GM12878 (cell line): Measurements from ENCODE around the gene USP36. TPM values are rescaled to one million over a fixed set of nuclear protein-coding genes. Genes with fewer than 3 reads are reported as not detected.

ENCODE experiments used
- ATAC-seq: fragments of 200-7000 bp; cut with Tn5 transposase; 3 replicates; pipeline ENCODE4 v1.9.1; 2020; ENCODE audit warnings: mild to moderate bottlenecking, moderate library complexity
- BruUV-seq: library from RNA; stranded (reverse); fragments of 400-500 nt; replicated peaks from 2 replicates; lab custom pipeline; 2021; lab: Mats Ljungman, UMichigan
- CTCF ChIA-PET: fragments of 300-600 bp; sonication (Branson Sonifier 250); formaldehyde crosslinking; extraction: SDS; loops from one replicate; lab custom pipeline; 2021; ENCODE audit warnings: inconsistent platforms; lab: Yijun Ruan, JAX
- POLR2A ChIA-PET: fragments of 350-600 bp; formaldehyde crosslinking; extraction: SDS; loops from one replicate; lab custom pipeline; 2021; ENCODE audit warnings: inconsistent platforms; lab: Charles Lee
- RAD21 ChIA-PET: fragments of 300-600 bp; sonication (Branson Sonifier 250); formaldehyde crosslinking; loops from one replicate; lab custom pipeline; 2023; ENCODE audit warnings: antibody characterized with exemption; ENCODE audit not compliant: unreplicated experiment; lab: Charles Lee
- SMC1A ChIA-PET: fragments of 300-600 bp; sonication (Branson Sonifier 250); formaldehyde crosslinking; loops from one replicate; lab custom pipeline; 2023; ENCODE audit not compliant: unreplicated experiment, uncharacterized antibody; lab: Charles Lee
- DNase-seq: peaks from one replicate; pipeline ENCODE4 v3.0.0-alpha.2; 2011; ENCODE audit warnings: low read depth, low spot score
- FAIRE-seq: peaks from 3 replicates; lab custom pipeline; 2011; peaks lifted over from hg19 to GRCh38; lab: Jason Lieb, UNC
- H2AFZ ChIP-seq: 2 replicates; pipeline ENCODE4 v1.6.0; 2011; ENCODE audit warnings: low read depth, low read length, control low read depth; ENCODE audit not compliant: control insufficient read depth
- H3K27ac ChIP-seq: 2 replicates; pipeline ENCODE4 v1.5.1; 2011; ENCODE audit warnings: control low read depth; ENCODE audit not compliant: control insufficient read depth, insufficient read depth
- H3K27me3 ChIP-seq, 2 experiments: replicated peaks in 1 of 2; 2 replicates each; pipeline versions ENCODE4 v1.6.0 to v1.6.1; 2011; ENCODE audit warnings: low read length in 1 of 2; ENCODE audit not compliant: control insufficient read depth in 2 of 2, insufficient read depth in 2 of 2
- H3K36me3 ChIP-seq, 2 experiments: 2 replicates each; pipeline ENCODE4 v1.5.1; 2011; ENCODE audit warnings: low read length in 1 of 2; ENCODE audit not compliant: control insufficient read depth in 2 of 2, insufficient read depth in 2 of 2
- H3K4me1 ChIP-seq: 2 replicates; pipeline ENCODE4 v1.6.1; 2011; ENCODE audit warnings: mild to moderate bottlenecking, low read length, moderate library complexity, mixed read lengths; ENCODE audit not compliant: control insufficient read depth, insufficient read depth
- H3K4me2 ChIP-seq: 2 replicates; pipeline ENCODE4 v1.6.0; 2011; ENCODE audit warnings: control low read depth; ENCODE audit not compliant: control insufficient read depth, insufficient read depth
- H3K4me3 ChIP-seq: fragments of 200-600 bp; sonication (generic); 2 replicates; pipeline ENCODE4 v1.5.1; 2016
- H3K79me2 ChIP-seq: 2 replicates; pipeline ENCODE4 v1.6.0; 2011; ENCODE audit warnings: low read length; ENCODE audit not compliant: control insufficient read depth, insufficient read depth
- H3K9ac ChIP-seq: 2 replicates; pipeline ENCODE4 v1.8.0; 2011; ENCODE audit warnings: low read length, control low read depth, mixed read lengths; ENCODE audit not compliant: control insufficient read depth, insufficient read depth
- H3K9me3 ChIP-seq: replicated peaks from 3 replicates; pipeline ENCODE4 v1.5.1; 2011; ENCODE audit warnings: mild to moderate bottlenecking, low read length; ENCODE audit not compliant: control insufficient read depth, insufficient read depth
- H4K20me1 ChIP-seq: 2 replicates; pipeline ENCODE4 v1.6.0; 2011; ENCODE audit not compliant: control insufficient read depth, insufficient read depth
- CBX3 ChIP-seq: fragments of 200-600 bp; sonication (generic); IDR thresholded peaks from 2 replicates; pipeline ENCODE4 v1.6.1; 2016; ENCODE audit warnings: low read depth, borderline replicate concordance
- CBX5 ChIP-seq: sonication (generic); IDR thresholded peaks from 2 replicates; pipeline ENCODE4 v1.6.1; 2016; ENCODE audit warnings: low read depth, moderate library complexity, mild to moderate bottlenecking, inconsistent platforms
- ELK1 ChIP-seq: IDR thresholded peaks from 2 replicates; pipeline ENCODE4 v1.6.1; 2012; ENCODE audit warnings: low read depth, low read length, improper control_type of control experiment
- HDAC2 ChIP-seq: fragments of 200-600 bp; sonication (generic); IDR thresholded peaks from 2 replicates; pipeline ENCODE4 v1.6.1; 2017
- MLLT1 ChIP-seq: fragments of 450-650 bp; IDR thresholded peaks from 2 replicates; pipeline ENCODE4 v1.6.1; 2016; ENCODE audit warnings: mild to moderate bottlenecking
- NFYB ChIP-seq: IDR thresholded peaks from 2 replicates; pipeline ENCODE4 v1.6.1; 2011; ENCODE audit warnings: low read depth, mild to moderate bottlenecking, low read length, improper control_type of control experiment, moderate library complexity; ENCODE audit not compliant: insufficient read depth
- PKNOX1 ChIP-seq: fragments of 450-650 bp; IDR thresholded peaks from 2 replicates; pipeline ENCODE4 v1.6.1; 2016; ENCODE audit warnings: mild to moderate bottlenecking
- PRDM15 ChIP-seq: fragments of 450-650 bp; formaldehyde crosslinking; IDR thresholded peaks from 2 replicates; pipeline ENCODE4 v1.4.0; 2020; ENCODE audit warnings: mild to moderate bottlenecking, moderate library complexity
- ZNF687 ChIP-seq: fragments of 450-650 bp; IDR thresholded peaks from 2 replicates; pipeline ENCODE4 v1.6.1; 2017; ENCODE audit warnings: mild to moderate bottlenecking, moderate library complexity
- ZZZ3 ChIP-seq: IDR thresholded peaks from 2 replicates; pipeline ENCODE4 v1.6.1; 2011; ENCODE audit warnings: low read depth; ENCODE audit not compliant: control insufficient read depth, insufficient read length
- WGBS: methylation state at CpG from one replicate; pipeline ENCODE4 v1.1.6; 2016; ENCODE audit warnings: low lambda C conversion rate; ENCODE audit not compliant: insufficient replicate concordance, insufficient coverage; ENCODE audit errors: missing lambda C conversion rate; 5-methylcytosine and 5-hydroxymethylcytosine counted together
- in situ Hi-C: fragments of 300-500 bp; cut with MboI; formaldehyde crosslinking; loops from 9 replicates; pipeline ENCODE4 v1.14.3; 2018; ENCODE audit warnings: mixed read lengths
- intact Hi-C: fragments of 100-400 bp; cut with micrococcal nuclease; formaldehyde crosslinking; loops from one replicate; pipeline ENCODE4 v1.14.2; 2022; ENCODE audit not compliant: unreplicated experiment
- polyA plus RNA-seq, 11 experiments: library from polyadenylated mRNA; depleted of rRNA in 4 of 11; unstranded in 6 of 11; stranded (reverse) in 5 of 11; fragments of >200 nt; fragmentation: Nextera tagmentation in 4 of 11; fragmentation: Illumina TruSeq in 1 of 11; extraction: Ambion mirVana in 4 of 11; extraction: Trizol in 1 of 11; gene quantifications; 1 replicate in 1 of 11; 2 replicates in 10 of 11; pipeline versions ENCODE4 v1.2.1 to v1.2.3, GENCODE V29; 2011 to 2016; ENCODE audit warnings: inconsistent platforms in 2 of 11, missing spikeins in 2 of 11, low read depth in 1 of 11
- total RNA-seq, 4 experiments: library from RNA; depleted of rRNA in 3 of 4; stranded (reverse); fragments of >200 nt in 3 of 4; fragmentation: Illumina TruSeq in 1 of 4; extraction: Trizol in 1 of 4; gene quantifications; 2 replicates each; pipeline versions ENCODE4 v1.2.1 to v1.2.3, GENCODE V29; 2013 to 2021

Gene USP36
- total and polyA plus RNA-seq, 10 of the 15 experiments (the other 5 are each of a cell fraction or from before 2014, with no cell fraction given), result 7.2 to 65.7 (median 33.6) TPM

GRCh38 chr17:78785011-78785662, 55.5 kb downstream of the USP36 start:
- DNase-seq, result no peak
- Histone ChIP-seq H3K9ac (no peak overlapping the region), H3K79me2 (peaks cover 24% of the 10 kb centered on the region)
- TF ChIP-seq CBX5 (no peak), PKNOX1 (no peak), HDAC2 (no peak), ZNF687 (no peak), CBX3 (no peak), PRDM15 (CRISPR knock-in tag) (no peak), ZZZ3 (no peak), MLLT1 (no peak), NFYB (no peak), ELK1 (no peak)

More at GRCh38 chr17:78785011-78785662, 55.5 kb downstream of the USP36 start:
- H3K36me3 ChIP-seq, result no peaks in the 10 kb centered on the region
- H3K9me3 ChIP-seq, result no peaks in the 10 kb centered on the region
- no peaks in the 10 kb centered on the region for H3K27me3 ChIP-seq
- BruUV-seq, result no TSS peak
- in situ Hi-C loops, result no loop called here
- no peak for ATAC-seq
- no peak for FAIRE-seq
- H3K27ac ChIP-seq, result no peak overlapping the region
- ChIA-PET RAD21 (interaction anchor here (0.6 to 1.6 kb wide), 4 partner anchors 49 to 152 kb away, joined by 3 to 4 read pairs (median 4); no protein-coding TSS in a partner anchor), POLR2A (interaction anchor here (0.7 kb wide), 1 partner anchor 248 kb away, joined by 3 read pairs; no protein-coding TSS in a partner anchor), CTCF (interaction anchor here (0.8 to 2.1 kb wide), 5 partner anchors 16 to 534 kb away, joined by 3 to 7 read pairs (median 3); no protein-coding TSS in a partner anchor), SMC1A (interaction anchor here (1.0 to 2.3 kb wide), 4 partner anchors 42 to 288 kb away, joined by 3 to 8 read pairs (median 5); no protein-coding TSS in a partner anchor)
- 97% methylated on average over 12 of the region's 12 CpGs for WGBS
- H3K4me2 ChIP-seq, result no peak overlapping the region
- intact Hi-C loops, result no loop called here
- no peaks in the 10 kb centered on the region for H4K20me1 ChIP-seq
- no peak overlapping the region for H3K4me3 ChIP-seq
- H2AFZ ChIP-seq, result no peak overlapping the region
- no peaks in the 10 kb centered on the region; the same call in 1 of the 2 replicates for H3K4me1 ChIP-seq
